DMS79 (cell line): ENCODE measurements around the gene PDZRN3.
"Not testable (repeated sequence)": the region's sequence is repeated elsewhere in the genome, so short reads cannot be mapped to it uniquely, and the experiment has no call there.

Source experiments
- DNase-seq: peaks from one replicate; lab custom pipeline; 2025; lab: John Stamatoyannopoulos, UW

PDZRN3 gene

GRCh38 chr3:73586628-73587027 lies 38.1 kb downstream of the PDZRN3 start:
- no peak for DNase-seq

GRCh38 chr3:73586190-73586589 lies 38.6 kb downstream of the PDZRN3 start:
- DNase-seq, result no peak

GRCh38 chr3:73584873-73585272 lies 39.9 kb downstream of the PDZRN3 start:
- DNase-seq, result no peak

GRCh38 chr3:73582535-73582934 lies 42.2 kb downstream of the PDZRN3 start:
- DNase-seq, result no peak

GRCh38 chr3:73581134-73581846 lies 43.5 kb downstream of the PDZRN3 start:
- no peak for DNase-seq

GRCh38 chr3:73580343-73580742 lies 44.4 kb downstream of the PDZRN3 start:
- no peak for DNase-seq

GRCh38 chr3:73577704-73578103 lies 47.0 kb downstream of the PDZRN3 start:
- DNase-seq, result no peak

GRCh38 chr3:73576999-73577461 lies 47.7 kb downstream of the PDZRN3 start:
- no peak for DNase-seq

- no peak for DNase-seq
These were observed 48.8 kb downstream of the PDZRN3 start for GRCh38 chr3:73575953-73576352.

- no peak for DNase-seq
These were observed 49.2 kb downstream of the PDZRN3 start for GRCh38 chr3:73575519-73575918.

GRCh38 chr3:73573204-73573603 lies 51.5 kb downstream of the PDZRN3 start:
- DNase-seq, result no peak

GRCh38 chr3:73572368-73572767 lies 52.4 kb downstream of the PDZRN3 start:
- no peak for DNase-seq

GRCh38 chr3:73571238-73571794 lies 53.4 kb downstream of the PDZRN3 start:
- no peak for DNase-seq

GRCh38 chr3:73569246-73569760 lies 55.4 kb downstream of the PDZRN3 start:
- no peak for DNase-seq

- no peak for DNase-seq
These were observed 56.3 kb downstream of the PDZRN3 start for GRCh38 chr3:73568371-73568862.

- not testable (repeated sequence) for DNase-seq
These were observed 59.4 kb downstream of the PDZRN3 start for GRCh38 chr3:73565374-73565773.

GRCh38 chr3:73563896-73564582 lies 60.7 kb downstream of the PDZRN3 start:
- no peak for DNase-seq

- no peak for DNase-seq
These were observed 63.2 kb downstream of the PDZRN3 start for GRCh38 chr3:73561494-73561893.

- DNase-seq, result no peak
These were observed 65.0 kb downstream of the PDZRN3 start for GRCh38 chr3:73559749-73560148.

GRCh38 chr3:73558727-73559075 lies 66.0 kb downstream of the PDZRN3 start:
- DNase-seq, result no peak

GRCh38 chr3:73557986-73558726 lies 66.6 kb downstream of the PDZRN3 start:
- no peak for DNase-seq
